IPS DF 6.9 (cell line): ENCODE data around the gene TEF.

Source experiments
- DNase-seq: peaks from one replicate; pipeline ENCODE4 v3.0.0-alpha.2; 2013; ENCODE audit warnings: low read depth, low spot score
- H3K27ac ChIP-seq: one replicate; pipeline ENCODE4 v1.5.1; 2013; ENCODE audit warnings: low read length, control low read depth
- H3K27me3 ChIP-seq: 2 replicates; pipeline ENCODE4 v1.6.1; 2013; ENCODE audit warnings: mild to moderate bottlenecking, low read length; ENCODE audit not compliant: control insufficient read depth, insufficient read depth
- H3K36me3 ChIP-seq: 2 replicates; pipeline ENCODE4 v1.6.1; 2013; ENCODE audit warnings: low read length; ENCODE audit not compliant: control insufficient read depth, insufficient read depth
- H3K4me1 ChIP-seq: 2 replicates; pipeline ENCODE4 v1.6.1; 2013; ENCODE audit warnings: low read length; ENCODE audit not compliant: control insufficient read depth, insufficient read depth
- H3K4me3 ChIP-seq: 2 replicates; pipeline ENCODE4 v1.5.1; 2013; ENCODE audit warnings: mild to moderate bottlenecking, low read length
- H3K9me3 ChIP-seq: 2 replicates; pipeline ENCODE4 v1.6.1; 2013; ENCODE audit warnings: low read length, inconsistent platforms; ENCODE audit not compliant: control insufficient read depth, insufficient read depth
- WGBS: extraction: QIAGEN DNeasy Blood & Tissue Kit; methylation state at CpG from one replicate; pipeline ENCODE4 v1.1.7; 2013; ENCODE audit warnings: mixed read lengths, missing lambda C conversion rate; ENCODE audit not compliant: insufficient read length, insufficient coverage; 5-methylcytosine and 5-hydroxymethylcytosine counted together

The TEF gene

DNA sequence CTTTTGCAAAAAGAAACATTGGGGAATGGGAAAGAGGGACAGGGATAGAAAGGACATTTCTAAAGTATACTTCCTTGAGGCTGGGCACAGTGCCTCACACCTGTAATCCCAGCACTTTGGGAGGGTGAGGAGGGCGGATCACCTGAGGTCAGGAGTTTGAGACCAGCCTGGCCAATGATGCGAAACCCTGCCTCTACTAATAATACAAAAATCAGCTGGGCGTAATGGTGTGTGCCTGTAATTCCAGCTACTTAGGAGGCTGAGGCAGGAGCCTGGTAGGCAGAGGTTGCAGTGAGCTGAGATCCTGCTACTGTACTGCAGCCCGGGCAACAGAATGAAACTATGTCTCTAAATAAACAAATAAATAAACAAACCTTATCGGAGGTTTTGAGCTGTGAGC lies 16.3 kb upstream of the TEF start:
- DNase-seq: no peak
- no CpG with 5 or more reads among the region's 5 CpGs for WGBS
- peaks cover 14% of the 10 kb centered on the region for H3K4me1 ChIP-seq
- H3K27ac ChIP-seq: no peak overlapping the region
- no peaks in the 10 kb centered on the region for H3K27me3 ChIP-seq
- H3K36me3 ChIP-seq: no peaks in the 10 kb centered on the region
- no peak overlapping the region for H3K4me3 ChIP-seq
- no peaks in the 10 kb centered on the region for H3K9me3 ChIP-seq

- no peak overlapping the region for H3K27ac ChIP-seq
- no CpG with 5 or more reads among the region's 17 CpGs for WGBS
- no peak for DNase-seq
- peaks cover 14% of the 10 kb centered on the region for H3K4me1 ChIP-seq
- H3K27me3 ChIP-seq: no peaks in the 10 kb centered on the region
- H3K4me3 ChIP-seq: no peak overlapping the region
- H3K9me3 ChIP-seq: no peaks in the 10 kb centered on the region
- H3K36me3 ChIP-seq: no peaks in the 10 kb centered on the region
These were observed 15.3 kb upstream of the TEF start for GRCh38 chr22:41366323-41367029.

GRCh38 chr22:41367039-41367679 lies 14.6 kb upstream of the TEF start:
- WGBS: no CpG with 5 or more reads among the region's 21 CpGs
- no peak overlapping the region for H3K27ac ChIP-seq
- H3K4me3 ChIP-seq: no peak overlapping the region
- no peak for DNase-seq
- H3K4me1 ChIP-seq: peaks cover 14% of the 10 kb centered on the region
- H3K36me3 ChIP-seq: no peaks in the 10 kb centered on the region
- no peaks in the 10 kb centered on the region for H3K27me3 ChIP-seq
- H3K9me3 ChIP-seq: no peaks in the 10 kb centered on the region

- no CpG with 5 or more reads among the region's 18 CpGs for WGBS
- H3K4me1 ChIP-seq: peaks cover 14% of the 10 kb centered on the region
- no peak for DNase-seq
These were observed 13.8 kb upstream of the TEF start for GRCh38 chr22:41367680-41368542.

DNA sequence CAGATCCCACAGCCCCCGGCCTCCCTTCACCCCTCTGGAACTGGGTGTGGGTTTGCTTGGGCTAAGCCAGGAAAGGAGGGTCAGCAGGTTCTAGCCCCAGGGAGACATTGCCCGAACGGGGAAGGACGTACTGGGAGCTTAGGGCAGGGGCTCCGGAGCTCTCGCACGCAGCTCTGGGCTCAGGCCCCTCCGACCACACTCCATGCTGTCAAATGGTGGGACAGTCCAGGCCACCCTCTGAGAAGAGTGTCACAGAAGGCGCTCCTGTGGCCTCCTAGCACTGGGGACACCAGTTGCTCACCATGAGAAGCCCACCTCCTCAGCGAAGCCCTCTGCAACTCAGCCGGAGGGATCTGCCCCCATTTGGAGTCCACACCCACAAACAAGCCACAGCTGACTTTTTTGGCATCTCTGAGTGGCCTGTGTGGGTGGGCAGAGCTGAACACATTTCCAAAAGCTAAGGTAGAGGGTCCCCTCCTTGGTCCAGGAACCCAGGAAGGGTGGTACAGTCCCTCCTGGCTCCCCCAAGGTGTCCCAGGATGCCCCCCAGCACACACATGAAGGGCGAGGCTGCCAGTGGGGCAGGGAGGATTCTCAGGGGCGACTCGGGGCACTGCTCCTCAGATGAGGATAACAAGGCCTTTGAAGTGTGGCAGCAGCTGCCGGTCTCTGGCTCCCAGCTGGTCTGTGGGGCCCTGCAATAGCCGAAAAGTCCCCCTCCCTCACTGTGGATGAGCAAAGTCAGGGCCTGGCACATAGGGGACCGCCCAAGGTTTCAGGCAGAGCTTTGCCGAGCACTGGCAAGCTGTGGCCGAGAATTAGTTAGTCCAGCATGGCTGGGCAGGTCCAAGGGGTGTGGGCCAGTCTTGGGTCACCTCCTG lies 13.0 kb upstream of the TEF start:
- no peaks in the 10 kb centered on the region for H3K27me3 ChIP-seq
- H3K36me3 ChIP-seq: no peaks in the 10 kb centered on the region
- DNase-seq: no peak
- H3K4me3 ChIP-seq: no peak overlapping the region
- H3K27ac ChIP-seq: no peak overlapping the region
- WGBS: no CpG with 5 or more reads among the region's 19 CpGs
- peaks cover 14% of the 10 kb centered on the region for H3K4me1 ChIP-seq
- H3K9me3 ChIP-seq: no peaks in the 10 kb centered on the region

More at GRCh38 chr22:41367680-41368542, 13.8 kb upstream of the TEF start:
- H3K9me3 ChIP-seq: no peaks in the 10 kb centered on the region
- H3K27me3 ChIP-seq: no peaks in the 10 kb centered on the region
- H3K4me3 ChIP-seq: no peak overlapping the region
- H3K36me3 ChIP-seq: no peaks in the 10 kb centered on the region
- H3K27ac ChIP-seq: no peak overlapping the region

DNA sequence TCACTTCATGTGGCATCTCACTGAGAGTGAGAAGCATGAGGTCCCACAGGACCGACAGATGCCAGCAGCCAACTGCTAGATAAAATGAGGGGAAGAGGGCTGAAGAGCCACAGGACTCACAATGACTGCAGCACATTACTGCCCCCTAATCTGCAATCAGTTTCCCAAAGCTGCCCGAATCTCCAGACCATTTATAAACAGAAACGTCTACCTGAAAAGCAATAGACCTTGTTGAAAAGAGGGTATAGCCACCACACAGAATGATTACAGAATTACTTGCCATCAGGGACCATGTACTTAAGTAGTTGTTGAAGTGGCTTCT lies 12.4 kb upstream of the TEF start:
- no peak overlapping the region for H3K27ac ChIP-seq
- H3K36me3 ChIP-seq: no peaks in the 10 kb centered on the region
- no peak for DNase-seq
- no peaks in the 10 kb centered on the region for H3K9me3 ChIP-seq
- H3K4me1 ChIP-seq: peaks cover 12% of the 10 kb centered on the region
- no peak overlapping the region for H3K4me3 ChIP-seq
- WGBS: no CpG with 5 or more reads among the region's 3 CpGs
- no peaks in the 10 kb centered on the region for H3K27me3 ChIP-seq

- H3K9me3 ChIP-seq: no peaks in the 10 kb centered on the region
- no peak overlapping the region for H3K4me3 ChIP-seq
- no CpG with 5 or more reads among the region's 9 CpGs for WGBS
- H3K4me1 ChIP-seq: peaks cover 12% of the 10 kb centered on the region
- no peak for DNase-seq
- no peaks in the 10 kb centered on the region for H3K27me3 ChIP-seq
- no peak overlapping the region for H3K27ac ChIP-seq
- H3K36me3 ChIP-seq: no peaks in the 10 kb centered on the region
These were observed 11.9 kb upstream of the TEF start for GRCh38 chr22:41369837-41370236.

- Histone ChIP-seq H3K27me3 (no peaks in the 10 kb centered on the region), H3K4me1 (no peaks in the 10 kb centered on the region), H3K27ac (no peak overlapping the region), H3K36me3 (no peaks in the 10 kb centered on the region), H3K4me3 (no peak overlapping the region), H3K9me3 (no peaks in the 10 kb centered on the region)
- DNase-seq: no peak
- 100% methylated on average over 1 of the region's 6 CpGs for WGBS
These were observed 3.9 kb upstream of the TEF start for GRCh38 chr22:41377846-41378245.

DNA sequence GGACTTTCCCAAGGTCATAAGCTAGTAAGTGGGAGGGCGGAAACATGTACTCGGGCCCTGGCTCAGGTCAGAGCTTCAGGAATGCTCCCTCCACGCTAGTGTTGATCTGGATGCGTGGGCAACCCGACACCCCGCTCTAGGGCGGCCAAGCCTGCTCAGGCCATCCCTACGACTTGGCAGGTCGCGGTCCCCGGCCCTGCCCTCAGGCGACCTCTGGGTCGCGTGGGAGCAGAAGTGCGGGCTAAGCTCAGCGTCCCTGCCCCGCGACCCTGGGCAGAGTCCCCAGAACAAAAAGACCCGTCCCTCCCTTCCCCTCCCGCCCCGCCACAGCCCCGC lies 781 bp upstream of the TEF start:
- Histone ChIP-seq H3K27ac (no peak overlapping the region), H3K27me3 (no peaks in the 10 kb centered on the region), H3K4me1 (no peaks in the 10 kb centered on the region), H3K36me3 (no peaks in the 10 kb centered on the region), H3K9me3 (no peaks in the 10 kb centered on the region), H3K4me3 (peak overlapping the region; percentile 52; the same call in 1 of the 2 replicates)
- no CpG with 5 or more reads among the region's 22 CpGs for WGBS
- no peak for DNase-seq

DNA sequence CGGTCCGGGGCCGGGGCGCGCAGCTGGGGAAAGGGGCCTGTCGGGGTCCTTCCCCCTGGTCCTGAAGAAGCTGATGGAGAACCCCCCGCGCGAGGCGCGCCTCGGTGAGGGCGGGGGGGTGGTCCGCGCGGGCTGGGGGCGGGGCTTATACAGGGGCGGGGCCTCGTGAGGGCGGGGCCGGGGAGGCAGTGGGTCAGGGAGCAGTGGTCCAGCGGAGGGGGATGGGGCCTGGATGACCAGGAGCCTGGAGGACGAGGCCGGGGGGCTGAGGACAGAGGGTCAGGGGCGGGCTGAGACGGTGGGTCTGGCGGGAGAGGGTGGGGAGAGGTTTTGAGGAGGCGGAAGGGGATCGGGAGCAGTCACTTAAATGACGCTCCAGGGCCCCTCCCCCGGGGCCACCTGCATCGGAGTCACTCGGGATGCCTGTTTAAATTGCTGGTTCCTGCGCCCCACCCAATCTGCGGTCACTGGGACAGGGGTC lies 396 bp downstream of the TEF start:
- H3K4me1 ChIP-seq: no peaks in the 10 kb centered on the region
- no peaks in the 10 kb centered on the region for H3K36me3 ChIP-seq
- no CpG with 5 or more reads among the region's 35 CpGs for WGBS
- no peaks in the 10 kb centered on the region for H3K27me3 ChIP-seq
- peak overlapping the region; percentile 64; the same call in 1 of the 2 replicates for H3K4me3 ChIP-seq
- H3K27ac ChIP-seq: no peak overlapping the region
- no peak for DNase-seq
- H3K9me3 ChIP-seq: no peaks in the 10 kb centered on the region
